PFSK-1 (cell line): ENCODE results near the gene TEAD3.

ENCODE experiments used
- FOXP2 ChIP-seq: optimal IDR thresholded peaks from 2 replicates; pipeline ENCODE3; 2011; ENCODE audit warnings: borderline replicate concordance, control low read depth, inconsistent platforms; ENCODE audit not compliant: insufficient read depth; ENCODE audit errors: extremely low read length, extremely low read depth
- POLR2AphosphoS5 ChIP-seq: IDR thresholded peaks from 2 replicates; pipeline ENCODE4 v1.6.1; 2012; ENCODE audit warnings: low read depth, mild to moderate bottlenecking, control low read depth, low read length, moderate library complexity
- REST ChIP-seq, 2 experiments: IDR thresholded peaks; 2 replicates each; pipeline versions ENCODE4 v1.6.1 to v1.8.0; 2011 to 2012; ENCODE audit warnings: low read depth in 2 of 2, low read length in 2 of 2, control low read depth in 1 of 2, inconsistent platforms in 1 of 2, mild to moderate bottlenecking in 1 of 2, moderate library complexity in 1 of 2; ENCODE audit not compliant: insufficient read depth in 1 of 2
- SIN3A ChIP-seq: IDR thresholded peaks from 2 replicates; pipeline ENCODE4 v1.6.1; 2012; ENCODE audit warnings: mild to moderate bottlenecking, low read length, moderate library complexity, borderline replicate concordance; ENCODE audit not compliant: insufficient read depth
- TAF1 ChIP-seq: IDR thresholded peaks from 2 replicates; pipeline ENCODE4 v1.6.1; 2012; ENCODE audit warnings: low read length, control low read depth, borderline replicate concordance; ENCODE audit not compliant: insufficient read depth

Gene TEAD3

DNA sequence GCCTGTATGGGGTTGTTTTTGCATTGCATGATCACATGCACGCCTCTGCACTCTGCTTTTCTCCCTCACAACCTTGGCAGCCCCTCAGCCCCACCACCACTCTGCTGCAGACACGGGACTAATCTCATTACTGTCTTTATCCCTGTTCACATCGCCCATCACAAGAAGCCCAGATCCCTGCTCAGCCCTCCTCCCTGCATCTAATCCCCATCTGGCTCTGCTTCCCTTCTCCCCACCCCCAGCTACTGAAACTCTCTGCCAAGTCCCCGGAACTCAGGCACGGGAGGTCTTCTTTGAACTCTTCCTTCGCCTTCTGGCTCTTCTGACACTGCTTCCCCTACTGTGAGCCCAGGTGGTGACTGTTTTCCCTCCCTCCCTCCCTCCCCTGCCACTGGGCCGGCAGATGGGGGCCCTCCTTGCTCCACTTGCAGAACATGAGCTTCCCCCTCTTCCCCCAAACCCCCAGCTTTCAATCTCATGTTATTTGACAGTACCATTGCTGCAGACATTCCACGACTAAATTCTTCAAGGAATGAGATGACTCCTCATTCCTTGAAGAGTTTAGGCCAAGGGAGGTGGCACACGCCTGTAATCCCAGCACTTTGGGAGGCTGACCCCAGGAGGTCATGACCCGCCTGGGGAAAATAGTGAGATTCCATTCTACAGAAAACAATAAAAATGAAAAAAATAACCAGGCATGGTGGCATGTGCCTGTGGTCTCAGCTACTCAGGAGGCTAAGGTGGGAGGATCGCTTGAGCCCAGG is 37.7 kb upstream of the TEAD3 start:
- no peak for TF ChIP-seq SIN3A
- no peak for TF ChIP-seq REST (IDR thresholded peaks at IDR 0.05; ENCODE audit: insufficient read depth in 1 of 2, low read depth in 2 of 2, low read length in 2 of 2)
- no peak for TF ChIP-seq TAF1
- no peak for TF ChIP-seq POLR2AphosphoS5
- no peak for TF ChIP-seq FOXP2

DNA sequence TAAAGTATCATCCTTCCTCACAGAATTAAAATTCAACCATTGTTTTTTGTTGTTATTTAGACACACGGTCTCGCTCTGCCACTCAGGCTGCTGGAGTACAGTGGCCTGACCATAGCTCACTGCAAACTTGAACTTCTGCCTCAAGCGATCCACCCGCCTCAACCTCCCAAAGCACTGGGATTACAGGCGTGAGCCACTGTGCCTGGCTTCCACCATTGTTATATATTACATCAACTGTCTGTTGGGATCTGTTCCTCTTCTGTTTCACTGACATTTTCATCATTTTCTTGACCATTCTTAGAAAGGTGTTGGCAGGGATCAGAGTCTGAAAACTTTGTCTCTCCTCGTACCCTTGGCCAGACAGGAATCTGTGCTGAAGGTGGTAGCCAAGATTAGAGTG is 37.1 kb upstream of the TEAD3 start:
- TF ChIP-seq TAF1 = no peak
- TF ChIP-seq SIN3A = no peak
- no peak for TF ChIP-seq FOXP2
- no peak for TF ChIP-seq POLR2AphosphoS5
- no peak for TF ChIP-seq REST (IDR thresholded peaks at IDR 0.05; ENCODE audit: insufficient read depth in 1 of 2, low read depth in 2 of 2, low read length in 2 of 2)

DNA sequence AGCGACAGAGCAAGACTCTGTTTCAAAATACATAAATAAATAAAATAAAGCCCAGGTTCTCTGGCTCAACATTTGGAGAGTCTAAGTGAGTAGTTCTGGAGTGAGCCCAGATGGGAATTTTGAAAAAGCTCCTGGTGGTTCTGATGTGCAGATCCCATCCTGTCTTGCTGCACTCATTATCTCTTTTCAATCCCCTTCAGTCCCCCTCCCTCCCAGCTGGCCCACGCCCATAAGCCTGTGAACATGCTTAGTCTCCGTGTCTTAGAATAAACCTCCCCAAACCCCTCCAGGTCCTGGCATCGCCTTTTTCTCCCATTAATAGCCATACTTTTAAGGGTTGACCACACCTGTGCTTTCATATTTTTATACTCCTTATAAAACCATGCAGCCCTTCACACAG is 35.2 kb upstream of the TEAD3 start:
- no peak for TF ChIP-seq POLR2AphosphoS5
- TF ChIP-seq FOXP2 = no peak
- TF ChIP-seq REST (IDR thresholded peaks at IDR 0.05; ENCODE audit: insufficient read depth in 1 of 2, low read depth in 2 of 2, low read length in 2 of 2) = no peak
- TF ChIP-seq TAF1 = no peak
- TF ChIP-seq SIN3A = no peak

GRCh38 chr6:35524380-35525020 is 27.6 kb upstream of the TEAD3 start:
- no peak for TF ChIP-seq FOXP2
- TF ChIP-seq TAF1 = no peak
- TF ChIP-seq SIN3A = no peak
- TF ChIP-seq REST (IDR thresholded peaks at IDR 0.05; ENCODE audit: insufficient read depth in 1 of 2, low read depth in 2 of 2, low read length in 2 of 2) = no peak
- TF ChIP-seq POLR2AphosphoS5 = no peak
